C4-2B (cell line): ENCODE results near the gene MAST4.

Source experiments
- CTCF ChIP-seq: fragments of 450-650 bp; conservative IDR thresholded peaks from 2 replicates; pipeline ENCODE4 v1.5.1; 2017; ENCODE audit warnings: mild to moderate bottlenecking
- ZFX ChIP-seq: fragments of 450-650 bp; IDR thresholded peaks from 2 replicates; pipeline ENCODE4 v1.6.1; 2017

GRCh38 chr5:67102708-67103107, 506.5 kb downstream of the MAST4 start:
- TF ChIP-seq CTCF (no peak), ZFX (no peak)
